Sigmoid colon (tissue), 4 donors: ENCODE data around the gene MYCN.

Experiments
- EP300 ChIP-seq, 4 donors: sonication (generic); formaldehyde crosslinking; IDR thresholded peaks; one replicate each; pipeline ENCODE4 v1.6.1; 2017; ENCODE audit warnings: antibody characterized with exemption in 4 of 4
- POLR2A ChIP-seq, 2 donors: fragments of 450-650 bp; IDR thresholded peaks; one replicate each; pipeline ENCODE4 v1.6.1; 2016; ENCODE audit warnings: antibody characterized with exemption in 2 of 2, mild to moderate bottlenecking in 2 of 2, moderate library complexity in 2 of 2

GRCh38 chr2:15955232-15955988, 15.1 kb downstream of the MYCN start:
- no peak for TF ChIP-seq EP300 (IDR thresholded peaks at IDR 0.05)
- TF ChIP-seq POLR2A (IDR thresholded peaks at IDR 0.05), result no peak
